GM12873 (cell line): Measurements from ENCODE around the gene APOL4.

Source experiments
- TF ChIP-seq, protein P1 (sequence below): IDR thresholded peaks from 2 replicates; pipeline ENCODE4 v1.5.1; 2012; ENCODE audit warnings: low read depth, mild to moderate bottlenecking, moderate library complexity, low read length, control low read depth; ENCODE audit not compliant: insufficient read depth; ENCODE audit errors: missing control alignments

The APOL4 gene

GRCh38 chr22:36145881-36146280 lies 55.7 kb downstream of the APOL4 start:
- TF ChIP-seq, protein P1, sequence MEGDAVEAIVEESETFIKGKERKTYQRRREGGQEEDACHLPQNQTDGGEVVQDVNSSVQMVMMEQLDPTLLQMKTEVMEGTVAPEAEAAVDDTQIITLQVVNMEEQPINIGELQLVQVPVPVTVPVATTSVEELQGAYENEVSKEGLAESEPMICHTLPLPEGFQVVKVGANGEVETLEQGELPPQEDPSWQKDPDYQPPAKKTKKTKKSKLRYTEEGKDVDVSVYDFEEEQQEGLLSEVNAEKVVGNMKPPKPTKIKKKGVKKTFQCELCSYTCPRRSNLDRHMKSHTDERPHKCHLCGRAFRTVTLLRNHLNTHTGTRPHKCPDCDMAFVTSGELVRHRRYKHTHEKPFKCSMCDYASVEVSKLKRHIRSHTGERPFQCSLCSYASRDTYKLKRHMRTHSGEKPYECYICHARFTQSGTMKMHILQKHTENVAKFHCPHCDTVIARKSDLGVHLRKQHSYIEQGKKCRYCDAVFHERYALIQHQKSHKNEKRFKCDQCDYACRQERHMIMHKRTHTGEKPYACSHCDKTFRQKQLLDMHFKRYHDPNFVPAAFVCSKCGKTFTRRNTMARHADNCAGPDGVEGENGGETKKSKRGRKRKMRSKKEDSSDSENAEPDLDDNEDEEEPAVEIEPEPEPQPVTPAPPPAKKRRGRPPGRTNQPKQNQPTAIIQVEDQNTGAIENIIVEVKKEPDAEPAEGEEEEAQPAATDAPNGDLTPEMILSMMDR: no peak

- TF ChIP-seq, protein P1: peak; percentile 73
Observed at GRCh38 chr22:36144886-36145541, 56.6 kb downstream of the APOL4 start.

DNA sequence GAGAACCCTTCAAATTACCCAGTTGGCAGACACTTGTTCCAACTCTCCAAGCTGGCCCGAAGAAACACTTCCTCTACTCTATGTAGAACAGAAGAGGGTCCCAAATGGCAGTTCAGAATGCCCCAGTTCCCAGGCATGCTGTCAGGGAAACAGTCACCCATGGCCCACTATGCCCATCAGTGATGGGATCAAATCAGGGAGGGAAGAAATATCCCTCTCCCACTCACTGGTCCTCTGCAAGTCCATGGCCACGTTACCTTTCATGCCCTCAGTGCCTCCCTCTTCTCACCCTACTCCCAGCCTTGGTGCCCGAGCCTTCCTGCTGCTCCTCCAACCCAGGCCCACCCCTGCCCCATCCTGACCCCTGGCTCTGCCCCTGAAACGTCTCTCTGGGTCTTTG lies 57.7 kb downstream of the APOL4 start:
- TF ChIP-seq, protein P1: no peak

- TF ChIP-seq, protein P1: no peak
Observed at GRCh38 chr22:36143066-36143815, 58.4 kb downstream of the APOL4 start.

GRCh38 chr22:36141481-36141880 lies 60.1 kb downstream of the APOL4 start:
- TF ChIP-seq, protein P1: no peak
